Measurements from ENCODE around the gene ZBTB16.

ZBTB16 gene

GRCh38 chr11:114134870-114135269 lies 75.4 kb downstream of the ZBTB16 start:
- no peak for DNase-seq

- no peak for DNase-seq
Measured at GRCh38 chr11:114135737-114136151, 76.2 kb downstream of the ZBTB16 start.

- no peak for DNase-seq
Measured at GRCh38 chr11:114136686-114137640, 77.5 kb downstream of the ZBTB16 start.

- DNase-seq, result no peak
Measured at GRCh38 chr11:114137838-114138237, 78.3 kb downstream of the ZBTB16 start.

DNA sequence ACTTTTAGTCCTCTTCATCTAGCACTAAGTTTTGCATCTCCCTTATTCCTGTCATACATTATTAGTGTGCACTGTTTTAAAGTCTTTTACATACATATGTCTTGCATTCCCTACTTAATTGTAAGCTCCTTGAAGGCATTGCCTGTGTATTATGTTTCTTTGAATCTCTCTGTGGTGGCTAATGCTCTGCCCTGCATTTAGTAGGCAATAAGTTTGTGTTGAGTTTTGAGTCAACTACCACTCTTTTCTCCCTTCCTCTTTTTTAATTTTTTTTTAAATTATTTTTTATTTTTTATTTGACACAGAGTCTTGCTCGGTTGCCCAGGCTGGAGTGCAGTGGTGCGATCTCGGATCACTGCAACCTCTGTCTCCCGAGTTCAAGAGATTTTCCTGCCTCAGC lies 78.9 kb downstream of the ZBTB16 start:
- DNase-seq, result no peak

GRCh38 chr11:114140826-114141225 lies 81.3 kb downstream of the ZBTB16 start:
- DNase-seq, result no peak

DNA sequence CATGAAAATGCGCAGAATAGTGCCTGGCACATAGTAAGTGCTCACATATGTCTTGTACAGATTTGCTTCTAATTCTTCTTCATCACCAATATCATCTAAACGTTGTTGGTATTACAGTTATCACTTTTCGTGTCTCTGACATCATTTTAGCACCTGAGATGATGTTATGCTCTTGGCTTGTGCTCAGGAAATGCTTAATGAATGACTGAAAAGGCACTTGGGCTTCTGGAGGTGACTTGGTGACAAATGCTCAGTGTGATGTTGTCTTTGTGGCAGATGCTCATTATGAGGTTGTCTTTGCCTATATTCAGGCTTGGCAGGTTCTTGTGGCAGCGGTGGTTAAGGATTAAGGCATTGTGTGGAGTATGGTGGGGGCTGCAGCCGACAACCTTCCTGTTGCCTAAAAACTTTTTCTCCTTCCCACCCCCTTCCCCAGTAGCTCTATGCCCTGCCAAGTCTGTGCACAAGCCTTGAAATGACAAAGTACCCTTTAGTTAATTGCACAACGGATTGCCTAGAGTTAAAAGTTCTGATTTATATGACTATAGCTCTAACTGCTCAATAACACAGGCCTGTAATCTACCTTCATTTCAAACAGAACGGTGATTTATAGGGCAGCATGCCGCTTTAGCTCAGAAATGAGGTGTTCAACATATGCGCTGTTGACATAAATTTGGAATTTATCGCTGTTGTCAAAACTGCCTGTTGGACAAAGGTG lies 82.5 kb downstream of the ZBTB16 start:
- DNase-seq, result no peak

GRCh38 chr11:114142707-114143106 lies 83.2 kb downstream of the ZBTB16 start:
- DNase-seq, result no peak

- no peak for DNase-seq
Measured at GRCh38 chr11:114145166-114145775, 85.8 kb downstream of the ZBTB16 start.

DNA sequence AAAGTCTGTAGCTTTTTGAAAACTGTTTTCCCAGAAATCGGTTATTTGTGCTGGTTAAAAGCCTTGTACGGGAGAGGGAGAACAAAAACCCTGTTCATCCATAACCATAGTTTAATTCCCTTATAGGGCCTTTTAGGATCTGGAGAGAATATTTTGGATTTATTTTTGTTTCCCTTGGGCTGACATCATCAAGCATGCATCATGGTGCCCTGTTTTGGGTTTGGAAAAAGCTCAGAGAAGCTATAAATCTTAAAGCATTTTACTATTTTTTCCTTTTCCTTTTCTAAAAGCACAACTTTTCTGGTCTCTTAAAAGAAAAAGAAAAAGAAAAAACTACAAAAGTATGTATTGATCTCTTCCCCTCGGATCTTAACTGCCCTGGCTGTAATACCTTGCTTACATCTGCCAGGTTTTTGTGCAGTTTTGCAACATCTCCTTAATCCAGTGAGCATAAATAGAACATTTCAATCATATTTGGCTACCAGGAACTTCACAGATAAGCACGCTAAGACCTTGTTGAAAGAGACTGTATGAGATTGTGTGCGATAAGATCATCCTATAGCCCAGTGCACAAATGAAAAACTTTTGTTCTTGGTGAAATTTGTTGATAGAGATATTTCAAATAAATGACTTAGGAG lies 88.0 kb downstream of the ZBTB16 start:
- no peak for DNase-seq

DNA sequence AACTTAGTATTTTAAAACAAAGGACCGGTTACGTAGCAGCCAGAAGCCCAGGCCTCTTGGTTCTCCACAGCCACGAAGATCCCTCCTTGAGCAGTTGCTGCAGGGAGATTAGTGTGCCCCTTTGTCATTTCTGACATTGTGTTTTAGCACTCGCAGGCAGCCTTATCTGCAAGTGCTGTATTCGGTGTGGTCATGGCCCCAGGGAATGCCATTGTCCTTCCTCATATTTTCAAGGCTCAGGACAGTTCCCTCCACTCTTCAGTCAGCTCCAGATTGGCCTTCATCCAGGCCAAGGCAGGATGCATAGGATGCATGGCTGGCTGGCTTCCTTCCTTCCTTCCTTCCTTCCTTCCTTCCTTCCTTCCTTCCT lies 88.5 kb downstream of the ZBTB16 start:
- no peak for DNase-seq

GRCh38 chr11:114149689-114150407 lies 90.3 kb downstream of the ZBTB16 start:
- no peak for DNase-seq

GRCh38 chr11:114150671-114151070 lies 91.2 kb downstream of the ZBTB16 start:
- DNase-seq, result no peak

DNA sequence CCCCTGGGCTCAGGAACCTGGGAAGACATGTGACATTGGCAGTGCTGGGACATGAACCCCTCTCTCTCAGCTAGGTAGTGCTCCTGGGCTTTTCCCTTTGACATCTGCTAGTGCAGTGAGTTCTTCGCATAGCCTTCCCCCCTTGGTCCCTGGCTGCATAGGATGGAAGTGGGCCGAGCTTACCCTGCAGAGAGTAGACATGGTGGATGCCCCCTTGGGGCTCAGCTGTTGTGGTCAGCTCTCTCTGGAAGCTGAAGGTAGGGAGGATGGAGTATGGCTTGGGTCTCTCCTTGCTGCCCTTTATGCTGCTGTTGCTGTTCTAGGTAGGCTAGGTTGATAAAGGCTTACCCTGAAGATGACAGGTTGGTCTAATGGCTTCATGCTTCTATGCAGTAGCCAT lies 92.1 kb downstream of the ZBTB16 start:
- DNase-seq, result no peak

DNA sequence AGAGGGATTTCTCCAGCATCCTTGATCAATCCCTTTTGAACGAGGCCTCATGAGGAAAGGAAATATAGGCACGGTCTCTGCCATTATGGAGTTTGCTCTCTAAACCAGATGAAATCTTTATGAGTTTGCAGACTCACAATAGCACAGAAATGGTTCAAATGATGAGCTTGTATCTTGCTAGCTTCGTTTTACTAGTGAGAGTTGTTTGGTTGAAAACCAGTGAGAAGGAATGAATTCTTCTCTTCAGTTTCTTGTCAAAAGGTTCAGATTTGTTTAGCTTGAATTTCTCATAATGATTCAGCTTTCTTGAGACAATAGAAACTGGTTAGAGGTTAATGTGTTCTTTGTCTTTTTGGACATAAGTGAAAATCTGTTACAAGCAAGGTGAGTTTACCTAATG lies 92.7 kb downstream of the ZBTB16 start:
- no peak for DNase-seq

DNA sequence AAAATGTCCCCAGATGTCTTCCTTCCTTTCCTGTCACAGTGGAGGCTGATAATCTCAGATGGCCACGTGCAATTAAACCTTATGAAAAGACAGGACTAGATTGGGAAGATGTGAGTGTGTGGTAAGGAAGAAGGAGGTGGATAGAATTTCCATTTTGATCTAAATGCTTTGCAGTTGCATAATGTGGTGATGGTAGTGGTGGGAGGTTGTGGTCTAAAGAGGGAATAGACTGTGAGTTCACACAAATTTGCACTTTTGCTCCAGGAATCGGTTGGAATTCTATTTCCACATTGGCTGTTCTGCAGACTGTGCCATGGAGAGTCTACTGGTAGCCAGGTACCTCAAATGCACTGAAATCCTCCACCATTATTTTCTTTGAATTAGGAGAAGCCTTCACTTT lies 93.3 kb downstream of the ZBTB16 start:
- DNase-seq, result no peak

DNA sequence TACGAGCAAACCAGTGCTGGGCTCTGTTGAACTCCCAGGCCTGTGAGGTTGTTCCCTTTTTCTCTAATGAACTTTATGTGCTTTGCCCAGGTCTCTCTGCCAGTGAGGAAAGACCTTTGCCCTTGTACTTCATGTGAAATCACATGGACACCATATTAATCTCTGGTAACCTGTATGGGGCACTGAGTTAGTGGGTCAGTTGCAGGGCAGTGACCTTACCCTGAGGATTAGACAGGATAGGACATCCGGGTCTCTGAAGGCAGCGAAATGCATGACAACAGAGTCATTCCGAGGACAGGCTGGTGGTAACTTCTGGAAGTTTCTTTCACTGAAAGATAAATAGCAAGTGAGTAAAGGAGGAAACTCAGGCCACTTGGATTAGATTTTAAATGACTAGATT lies 93.7 kb downstream of the ZBTB16 start:
- no peak for DNase-seq

DNA sequence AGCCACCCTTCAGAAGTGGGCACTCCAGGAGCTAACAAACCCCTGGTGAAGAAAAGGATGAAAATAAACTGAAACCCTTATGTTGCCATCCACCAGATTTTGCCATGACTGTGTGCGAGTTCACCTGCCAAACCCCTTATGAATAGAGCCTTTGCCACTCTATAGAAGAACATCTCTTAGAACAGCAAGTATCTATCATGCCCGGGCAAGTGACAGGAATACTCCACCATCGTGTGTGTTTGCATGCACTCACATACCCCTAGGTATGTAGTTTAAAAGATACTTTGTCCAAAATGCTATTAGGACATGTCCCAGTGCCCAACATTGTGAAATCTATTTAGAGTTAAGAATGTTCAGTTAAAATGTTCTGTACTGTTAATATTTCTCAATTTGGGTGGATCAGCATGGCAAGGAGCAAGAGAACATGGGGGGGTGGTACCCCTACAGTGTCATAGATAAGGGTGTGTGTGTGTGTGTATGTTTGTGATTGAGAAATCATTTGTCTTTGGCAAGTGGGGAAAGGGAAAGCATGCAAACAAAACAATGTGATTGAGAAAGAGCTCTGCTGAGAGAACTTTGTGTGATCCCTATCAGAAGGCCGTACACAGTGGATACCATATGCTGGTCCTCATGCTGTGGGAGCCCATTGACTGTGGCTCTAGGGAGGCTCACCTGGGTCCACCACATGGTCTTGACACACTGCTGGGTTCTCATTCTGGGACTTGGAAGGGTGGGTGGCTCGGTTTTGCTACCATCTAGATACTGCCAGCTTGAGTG lies 94.9 kb downstream of the ZBTB16 start:
- DNase-seq, result no peak

GRCh38 chr11:114155116-114155515 lies 95.6 kb downstream of the ZBTB16 start:
- no peak for DNase-seq

DNA sequence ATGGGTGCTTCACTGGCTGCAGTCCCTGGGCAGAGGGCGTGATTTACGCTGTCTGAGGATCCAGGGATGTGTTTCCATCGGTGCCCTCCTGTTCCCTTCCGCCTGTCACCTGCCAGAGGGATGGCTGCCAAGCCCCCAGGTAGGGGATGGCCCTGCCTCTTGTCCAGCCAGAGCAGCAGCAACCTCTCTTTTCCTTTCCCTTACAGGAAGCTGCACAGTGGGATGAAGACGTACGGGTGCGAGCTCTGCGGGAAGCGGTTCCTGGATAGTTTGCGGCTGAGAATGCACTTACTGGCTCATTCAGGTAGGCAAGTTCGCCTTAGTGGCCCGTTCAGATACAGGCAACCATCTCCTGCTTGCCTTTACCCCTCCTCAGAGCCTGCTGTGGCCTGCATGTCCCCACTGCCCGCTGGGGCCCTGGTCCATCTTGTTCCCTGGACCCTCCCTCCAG lies 96.6 kb downstream of the ZBTB16 start:
- no peak for DNase-seq

GRCh38 chr11:114156782-114157181 lies 97.3 kb downstream of the ZBTB16 start:
- DNase-seq, result no peak
